Measurements from ENCODE around the gene C3orf22.

C3orf22 gene

DNA sequence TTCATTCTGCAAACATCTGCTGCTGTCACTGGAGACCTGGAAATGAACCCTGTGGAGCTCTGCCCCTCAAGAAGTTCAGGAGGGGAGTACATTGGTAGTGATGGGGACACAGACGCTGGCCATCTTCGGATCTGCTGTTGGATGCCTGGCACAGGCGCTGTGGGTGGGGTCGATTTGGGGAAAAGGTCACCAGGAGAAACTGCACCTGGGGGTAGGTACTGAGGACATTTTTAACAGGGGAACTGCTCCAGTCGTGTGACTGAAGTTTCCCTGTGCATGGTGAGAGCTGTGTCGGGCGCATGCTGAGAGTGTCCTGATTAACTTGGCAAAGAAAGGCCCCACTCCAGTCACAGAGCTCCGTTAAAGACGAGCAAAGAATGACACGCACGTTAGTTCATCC lies 44.6 kb downstream of the C3orf22 start:
- Histone ChIP-seq H3K9me3 (ENCODE audit: insufficient read depth, low read depth, low read length) (no peaks in the 10 kb centered on the region), H3F3A (ENCODE audit: low read depth) (no peaks in the 10 kb centered on the region), H3K27me3 (ENCODE audit: insufficient read depth, low read length, poor library complexity, severe bottlenecking) (no peaks in the 10 kb centered on the region), H3K4me2 (ENCODE audit: low read depth, low read length, poor library complexity, severe bottlenecking) (no peak overlapping the region), H3K9me2 (replicated peaks; ENCODE audit: low read depth, low read length) (no peaks in the 10 kb centered on the region), H3K4me1 (ENCODE audit: insufficient read depth, low read length, poor library complexity, severe bottlenecking) (peaks cover 27% of the 10 kb centered on the region), H3K9ac (ENCODE audit: low read depth, low read length, poor library complexity, severe bottlenecking) (no peak overlapping the region), H3K79me2 (ENCODE audit: insufficient read depth, low read length) (no peaks in the 10 kb centered on the region), H2AFZ (ENCODE audit: low read length) (no peak overlapping the region), H3K36me3 (ENCODE audit: insufficient read depth, low read length) (no peaks in the 10 kb centered on the region), H3K4me3 (ENCODE audit: low read length, poor library complexity, severe bottlenecking) (no peak overlapping the region), H4K20me1 (ENCODE audit: insufficient read depth, low read length, poor library complexity, severe bottlenecking) (no peaks in the 10 kb centered on the region)
- no peak for TF ChIP-seq EZH2phosphoT487 (IDR thresholded peaks at IDR 0.05; ENCODE audit: borderline replicate concordance)
- TF ChIP-seq, protein P1, sequence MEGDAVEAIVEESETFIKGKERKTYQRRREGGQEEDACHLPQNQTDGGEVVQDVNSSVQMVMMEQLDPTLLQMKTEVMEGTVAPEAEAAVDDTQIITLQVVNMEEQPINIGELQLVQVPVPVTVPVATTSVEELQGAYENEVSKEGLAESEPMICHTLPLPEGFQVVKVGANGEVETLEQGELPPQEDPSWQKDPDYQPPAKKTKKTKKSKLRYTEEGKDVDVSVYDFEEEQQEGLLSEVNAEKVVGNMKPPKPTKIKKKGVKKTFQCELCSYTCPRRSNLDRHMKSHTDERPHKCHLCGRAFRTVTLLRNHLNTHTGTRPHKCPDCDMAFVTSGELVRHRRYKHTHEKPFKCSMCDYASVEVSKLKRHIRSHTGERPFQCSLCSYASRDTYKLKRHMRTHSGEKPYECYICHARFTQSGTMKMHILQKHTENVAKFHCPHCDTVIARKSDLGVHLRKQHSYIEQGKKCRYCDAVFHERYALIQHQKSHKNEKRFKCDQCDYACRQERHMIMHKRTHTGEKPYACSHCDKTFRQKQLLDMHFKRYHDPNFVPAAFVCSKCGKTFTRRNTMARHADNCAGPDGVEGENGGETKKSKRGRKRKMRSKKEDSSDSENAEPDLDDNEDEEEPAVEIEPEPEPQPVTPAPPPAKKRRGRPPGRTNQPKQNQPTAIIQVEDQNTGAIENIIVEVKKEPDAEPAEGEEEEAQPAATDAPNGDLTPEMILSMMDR (conservative IDR thresholded peaks at IDR 0.05; ENCODE audit: low read length) = no peak

DNA sequence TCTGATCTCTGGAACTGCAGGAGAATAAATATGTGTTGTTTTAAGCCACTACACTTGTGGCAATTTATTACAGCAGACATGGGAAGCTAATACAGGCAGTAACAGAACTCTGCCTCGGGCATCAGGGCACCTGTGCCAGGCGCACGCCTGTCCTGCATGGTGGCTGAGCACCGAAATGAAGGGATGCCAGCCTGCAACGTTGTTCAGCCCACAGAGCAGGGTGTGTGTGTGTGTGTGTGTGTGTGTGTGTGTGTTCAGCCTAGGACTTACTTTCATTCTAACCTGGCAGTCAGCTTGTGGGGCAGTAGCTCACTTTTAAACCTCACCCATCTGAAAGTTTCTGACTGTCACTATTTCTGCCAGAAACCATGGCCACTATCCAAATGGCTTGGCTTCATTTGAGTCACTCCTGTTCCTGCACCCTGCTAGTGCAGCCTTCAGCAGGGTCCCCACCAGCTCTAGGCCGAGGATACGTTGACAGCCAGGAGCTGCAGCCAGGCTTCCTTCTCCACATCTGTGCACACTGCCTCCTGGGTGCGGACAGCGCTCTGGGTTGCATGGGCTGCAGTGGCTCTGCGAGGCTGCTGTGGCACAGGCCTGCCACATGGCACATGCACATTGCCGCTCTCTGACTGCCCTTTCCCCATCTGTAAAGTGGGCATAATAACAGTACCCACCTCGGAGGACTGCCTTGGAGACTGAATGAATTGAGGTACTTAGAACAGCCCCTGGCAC lies 45.6 kb downstream of the C3orf22 start:
- Histone ChIP-seq H3F3A (ENCODE audit: low read depth) (no peaks in the 10 kb centered on the region), H3K36me3 (ENCODE audit: insufficient read depth, low read length) (no peaks in the 10 kb centered on the region)
- TF ChIP-seq EZH2phosphoT487 (IDR thresholded peaks at IDR 0.05; ENCODE audit: borderline replicate concordance) = no peak
- TF ChIP-seq, protein P1 (conservative IDR thresholded peaks at IDR 0.05; ENCODE audit: low read length) = no peak

DNA sequence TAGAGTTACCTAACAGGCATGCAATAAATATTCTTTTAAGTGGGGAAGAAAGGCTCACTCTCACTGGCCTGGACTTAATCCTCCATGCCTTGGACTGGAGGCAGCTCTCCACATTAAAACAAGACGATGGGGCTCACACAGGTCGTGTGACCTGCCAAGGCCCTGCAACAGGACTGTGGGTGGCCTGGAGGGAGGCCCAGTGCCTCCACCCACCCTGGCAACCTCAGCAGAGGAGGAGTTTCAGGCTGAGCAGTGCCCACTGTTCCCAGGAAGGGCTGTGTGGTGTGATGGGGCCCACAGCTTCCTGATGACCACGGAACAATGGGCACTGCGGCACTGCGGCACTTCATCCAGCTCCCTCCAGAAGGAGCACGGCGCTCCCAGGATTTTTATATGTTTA lies 46.7 kb downstream of the C3orf22 start:
- Histone ChIP-seq H3K4me3 (ENCODE audit: low read length, poor library complexity, severe bottlenecking) (no peak overlapping the region), H2AFZ (ENCODE audit: low read length) (no peak overlapping the region), H3F3A (ENCODE audit: low read depth) (no peaks in the 10 kb centered on the region), H3K9me2 (replicated peaks; ENCODE audit: low read depth, low read length) (no peaks in the 10 kb centered on the region), H4K20me1 (ENCODE audit: insufficient read depth, low read length, poor library complexity, severe bottlenecking) (no peaks in the 10 kb centered on the region), H3K4me2 (ENCODE audit: low read depth, low read length, poor library complexity, severe bottlenecking) (no peak overlapping the region), H3K79me2 (ENCODE audit: insufficient read depth, low read length) (no peaks in the 10 kb centered on the region), H3K4me1 (ENCODE audit: insufficient read depth, low read length, poor library complexity, severe bottlenecking) (peaks cover 14% of the 10 kb centered on the region), H3K36me3 (ENCODE audit: insufficient read depth, low read length) (no peaks in the 10 kb centered on the region), H3K27me3 (ENCODE audit: insufficient read depth, low read length, poor library complexity, severe bottlenecking) (no peaks in the 10 kb centered on the region), H3K9ac (ENCODE audit: low read depth, low read length, poor library complexity, severe bottlenecking) (no peak overlapping the region), H3K9me3 (ENCODE audit: insufficient read depth, low read depth, low read length) (no peaks in the 10 kb centered on the region)
- TF ChIP-seq EZH2phosphoT487 (IDR thresholded peaks at IDR 0.05; ENCODE audit: borderline replicate concordance) = no peak
- TF ChIP-seq, protein P1 (conservative IDR thresholded peaks at IDR 0.05; ENCODE audit: low read length) = no peak

More for the DNA sequence above, 45.6 kb downstream of the C3orf22 start:
- no peaks in the 10 kb centered on the region for H3K9me2 ChIP-seq (replicated peaks; ENCODE audit: low read depth, low read length)
- H3K27me3 ChIP-seq (ENCODE audit: insufficient read depth, low read length, poor library complexity, severe bottlenecking) = no peaks in the 10 kb centered on the region
- H2AFZ ChIP-seq (ENCODE audit: low read length) = no peak overlapping the region
- no peaks in the 10 kb centered on the region for H4K20me1 ChIP-seq (ENCODE audit: insufficient read depth, low read length, poor library complexity, severe bottlenecking)
- H3K9me3 ChIP-seq (ENCODE audit: insufficient read depth, low read depth, low read length) = no peaks in the 10 kb centered on the region
- H3K9ac ChIP-seq (ENCODE audit: low read depth, low read length, poor library complexity, severe bottlenecking) = no peak overlapping the region
- H3K79me2 ChIP-seq (ENCODE audit: insufficient read depth, low read length) = no peaks in the 10 kb centered on the region
- H3K4me3 ChIP-seq (ENCODE audit: low read length, poor library complexity, severe bottlenecking) = no peak overlapping the region
- peaks cover 16% of the 10 kb centered on the region for H3K4me1 ChIP-seq (ENCODE audit: insufficient read depth, low read length, poor library complexity, severe bottlenecking)
- H3K4me2 ChIP-seq (ENCODE audit: low read depth, low read length, poor library complexity, severe bottlenecking) = no peak overlapping the region

Data from Loucy (cell line).